Breast epithelium (tissue), 4 donors: ENCODE measurements around the gene ANTXR1. TPM values are rescaled to one million over a fixed set of nuclear protein-coding genes. Genes with fewer than 3 reads are reported as not detected.

Experiments used
- DNase-seq, 2 donors: peaks; one replicate each; pipeline ENCODE4 v3.0.0-alpha.2; 2019; ENCODE audit warnings: low spot score in 2 of 2
- H3K27ac ChIP-seq, 2 donors: fragments of 200-600 bp; sonication (generic) in 1 of 2; one replicate each; pipeline ENCODE4 v1.5.1; 2016 to 2019; ENCODE audit warnings: mild to moderate bottlenecking in 1 of 2
- H3K27me3 ChIP-seq, 2 donors: fragments of 200-600 bp; sonication (generic) in 1 of 2; one replicate each; pipeline versions ENCODE4 v1.5.1 to v1.6.0; 2017 to 2019; ENCODE audit warnings: control low read depth in 1 of 2, mild to moderate bottlenecking in 1 of 2
- H3K36me3 ChIP-seq: fragments of 200-600 bp; one replicate; pipeline ENCODE4 v1.5.1; 2019
- H3K4me1 ChIP-seq, 2 donors: fragments of 200-600 bp; sonication (generic); one replicate each; pipeline ENCODE4 v1.5.1; 2016 to 2019; ENCODE audit warnings: control low read depth in 1 of 2
- H3K4me3 ChIP-seq, 3 donors: fragments of 200-600 bp; sonication (generic); 1 replicate in 2 of 3; 2 replicates in 1 of 3; pipeline ENCODE4 v1.5.1; 2016 to 2019; ENCODE audit warnings: mild to moderate bottlenecking in 3 of 3, moderate library complexity in 2 of 3
- H3K9me3 ChIP-seq, 2 donors: fragments of 200-600 bp; sonication (generic) in 1 of 2; one replicate each; pipeline ENCODE4 v1.5.1; 2016 to 2019; ENCODE audit warnings: control low read depth in 1 of 2
- CTCF ChIP-seq, 3 donors: fragments of 450-650 bp; IDR thresholded peaks; one replicate each; pipeline ENCODE4 v1.5.1; 2016 to 2017; ENCODE audit warnings: antibody characterized with exemption in 3 of 3, mild to moderate bottlenecking in 3 of 3, moderate library complexity in 3 of 3
- POLR2A ChIP-seq: fragments of 450-650 bp; IDR thresholded peaks from one replicate; pipeline ENCODE4 v1.6.1; 2016; ENCODE audit warnings: antibody characterized with exemption, mild to moderate bottlenecking, moderate library complexity
- POLR2AphosphoS5 ChIP-seq, 3 donors: sonication (generic); formaldehyde crosslinking; IDR thresholded peaks; one replicate each; pipeline ENCODE4 v1.6.1; 2017; ENCODE audit warnings: antibody characterized with exemption in 3 of 3
- intact Hi-C: fragments of 100-400 bp; cut with DNase I; formaldehyde crosslinking; loops from one replicate; pipeline ENCODE4 v1.15.1; 2023; ENCODE audit warnings: low total_unique reads
- total RNA-seq, 3 donors: library from RNA; depleted of rRNA; stranded (reverse); fragments of >200 nt; gene quantifications; one replicate each; pipeline ENCODE4 v1.1.0, GENCODE V29; 2016

The ANTXR1 gene
- total RNA-seq, 3 donors from 2014 or later = 52.7 to 72.8 (median 68.8) TPM

GRCh38 chr2:69279931-69280681, 267.1 kb downstream of the ANTXR1 start:
- no peaks in the 10 kb centered on the region for H3K27me3 ChIP-seq
- no peaks in the 10 kb centered on the region for H3K36me3 ChIP-seq
- intact Hi-C loops = no loop called here
- DNase-seq = no peak
- no peaks in the 10 kb centered on the region for H3K9me3 ChIP-seq
- no peak for TF ChIP-seq POLR2AphosphoS5 (IDR thresholded peaks at IDR 0.05)
- no peak for TF ChIP-seq CTCF (IDR thresholded peaks at IDR 0.05)
- TF ChIP-seq POLR2A = no peak
- H3K27ac ChIP-seq = no peak overlapping the region
- H3K4me3 ChIP-seq = no peak overlapping the region
- no peaks in the 10 kb centered on the region for H3K4me1 ChIP-seq

GRCh38 chr2:69280796-69281412, 267.9 kb downstream of the ANTXR1 start:
- no peaks in the 10 kb centered on the region for H3K4me1 ChIP-seq
- H3K4me3 ChIP-seq = no peak overlapping the region
- DNase-seq = no peak
- no peaks in the 10 kb centered on the region for H3K27me3 ChIP-seq
- TF ChIP-seq POLR2AphosphoS5 (IDR thresholded peaks at IDR 0.05) = no peak
- intact Hi-C loops = no loop called here
- H3K36me3 ChIP-seq = no peaks in the 10 kb centered on the region
- no peaks in the 10 kb centered on the region for H3K9me3 ChIP-seq
- H3K27ac ChIP-seq = no peak overlapping the region

- H3K27ac ChIP-seq = no peak overlapping the region
- no peaks in the 10 kb centered on the region for H3K9me3 ChIP-seq
- H3K27me3 ChIP-seq = no peaks in the 10 kb centered on the region
- H3K4me1 ChIP-seq = no peaks in the 10 kb centered on the region
- intact Hi-C loops = no loop called here
- H3K36me3 ChIP-seq = no peaks in the 10 kb centered on the region
- H3K4me3 ChIP-seq = no peak overlapping the region
- TF ChIP-seq POLR2A = no peak
- no peak for TF ChIP-seq POLR2AphosphoS5 (IDR thresholded peaks at IDR 0.05)
- TF ChIP-seq CTCF (IDR thresholded peaks at IDR 0.05) = no peak
- no peak for DNase-seq
These were observed 272.5 kb downstream of the ANTXR1 start for GRCh38 chr2:69285379-69285894.

- intact Hi-C loops = no loop called here
- TF ChIP-seq CTCF (IDR thresholded peaks at IDR 0.05) (no peak), POLR2AphosphoS5 (IDR thresholded peaks at IDR 0.05) (no peak), POLR2A (no peak)
These were observed 274.6 kb downstream of the ANTXR1 start for GRCh38 chr2:69287544-69287943.

GRCh38 chr2:69288429-69288828, 275.4 kb downstream of the ANTXR1 start:
- no peak overlapping the region for H3K4me3 ChIP-seq
- H3K9me3 ChIP-seq = no peaks in the 10 kb centered on the region
- no peaks in the 10 kb centered on the region for H3K36me3 ChIP-seq
- intact Hi-C loops = no loop called here
- H3K4me1 ChIP-seq = peaks cover 0 to 8% of the 10 kb centered on the region in 2 donors
- no peaks in the 10 kb centered on the region for H3K27me3 ChIP-seq
- DNase-seq = no peak
- no peak overlapping the region for H3K27ac ChIP-seq
- no peak for TF ChIP-seq CTCF (IDR thresholded peaks at IDR 0.05)
- no peak for TF ChIP-seq POLR2AphosphoS5 (IDR thresholded peaks at IDR 0.05)
- no peak for TF ChIP-seq POLR2A

More at GRCh38 chr2:69287544-69287943, 274.6 kb downstream of the ANTXR1 start:
- Histone ChIP-seq H3K36me3 (no peaks in the 10 kb centered on the region), H3K4me1 (peaks cover 0 to 8% of the 10 kb centered on the region in 2 donors), H3K9me3 (no peaks in the 10 kb centered on the region), H3K27me3 (no peaks in the 10 kb centered on the region), H3K27ac (no peak overlapping the region), H3K4me3 (no peak overlapping the region)
- no peak for DNase-seq
